Measurements from ENCODE around the gene PPARD.

PPARD gene

GRCh38 chr6:35441205-35441604, 98.8 kb downstream of the PPARD start:
- H3K4me3 ChIP-seq (replicated peaks; ENCODE audit: low read depth, low read length), result no peak overlapping the region
- no peak for TF ChIP-seq CTCF (IDR thresholded peaks at IDR 0.05; ENCODE audit: low read length, missing control alignments)
- DNase-seq (ENCODE audit: low read depth), result no peak

DNA sequence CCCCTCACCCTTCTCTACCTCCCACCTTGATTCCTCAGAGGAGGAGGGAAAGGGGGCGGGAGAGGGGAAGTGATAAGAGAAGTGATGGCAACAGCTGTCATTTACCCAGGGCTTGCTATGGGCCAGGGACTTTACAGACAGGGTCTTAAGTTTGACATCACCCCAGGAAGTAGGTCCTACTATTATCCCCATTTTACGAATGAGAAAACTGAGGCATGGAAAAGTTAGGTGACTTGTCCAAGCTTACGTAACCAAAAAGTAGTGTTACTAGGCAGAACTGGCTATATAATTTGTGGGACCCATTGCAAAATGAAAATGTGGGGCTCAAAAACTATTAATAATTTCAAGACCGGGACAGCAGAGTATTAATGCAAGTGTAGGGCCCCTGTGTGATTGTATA, 99.3 kb downstream of the PPARD start:
- H3K4me3 ChIP-seq (replicated peaks; ENCODE audit: low read depth, low read length), result no peak overlapping the region
- no peak for DNase-seq (ENCODE audit: low read depth)
- no peak for TF ChIP-seq CTCF (IDR thresholded peaks at IDR 0.05; ENCODE audit: low read length, missing control alignments)

GRCh38 chr6:35442693-35443092, 100.3 kb downstream of the PPARD start:
- no peak for TF ChIP-seq CTCF (IDR thresholded peaks at IDR 0.05; ENCODE audit: low read length, missing control alignments)
- H3K4me3 ChIP-seq (replicated peaks; ENCODE audit: low read depth, low read length), result no peak overlapping the region
- no peak for DNase-seq (ENCODE audit: low read depth)

- no peak for TF ChIP-seq CTCF (IDR thresholded peaks at IDR 0.05; ENCODE audit: low read length, missing control alignments)
- no peak for DNase-seq (ENCODE audit: low read depth)
- H3K4me3 ChIP-seq (replicated peaks; ENCODE audit: low read depth, low read length), result no peak overlapping the region
Observed at GRCh38 chr6:35443341-35444030, 101.1 kb downstream of the PPARD start.

DNA sequence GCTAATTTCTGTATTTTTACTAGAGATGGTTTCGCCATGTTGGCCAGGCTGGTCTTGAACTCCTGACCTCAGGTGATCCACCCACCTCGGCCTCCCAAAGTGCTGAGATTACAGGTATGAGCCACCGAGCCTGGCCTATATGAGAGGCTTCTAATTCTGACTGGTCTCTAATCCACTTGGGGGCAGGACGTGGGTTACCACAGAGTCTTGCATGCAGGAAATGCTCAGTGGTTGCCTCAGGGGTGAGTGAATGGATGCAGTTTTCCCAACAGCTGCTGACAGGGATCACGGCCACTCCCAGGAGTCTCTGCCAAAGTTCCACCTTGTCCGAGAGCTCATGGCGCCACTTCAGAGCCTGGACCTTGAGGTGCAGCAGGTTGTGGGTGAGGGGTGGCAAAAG, 103.3 kb downstream of the PPARD start:
- TF ChIP-seq CTCF (IDR thresholded peaks at IDR 0.05; ENCODE audit: low read length, missing control alignments), result no peak
- DNase-seq (ENCODE audit: low read depth), result peak; percentile 36
- H3K4me3 ChIP-seq (replicated peaks; ENCODE audit: low read depth, low read length), result no peak overlapping the region

GRCh38 chr6:35448191-35448590, 105.8 kb downstream of the PPARD start:
- no peak for TF ChIP-seq CTCF (IDR thresholded peaks at IDR 0.05; ENCODE audit: low read length, missing control alignments)
- no peak overlapping the region for H3K4me3 ChIP-seq (replicated peaks; ENCODE audit: low read depth, low read length)
- DNase-seq (ENCODE audit: low read depth), result no peak

GRCh38 chr6:35449287-35449881, 107.0 kb downstream of the PPARD start:
- no peak overlapping the region for H3K4me3 ChIP-seq (replicated peaks; ENCODE audit: low read depth, low read length)
- peak; percentile 78 for DNase-seq (ENCODE audit: low read depth)
- TF ChIP-seq CTCF (IDR thresholded peaks at IDR 0.05; ENCODE audit: low read length, missing control alignments), result peak; percentile 60

Measured in fibroblast of pulmonary artery (primary cell).